Measurements from ENCODE around the gene OPHN1. TPM values are rescaled to one million over a fixed set of nuclear protein-coding genes. Genes with fewer than 3 reads are reported as not detected.
"Not testable (repeated sequence)": the region's sequence is repeated elsewhere in the genome, so short reads cannot be mapped to it uniquely, and the experiment has no call there.

OPHN1 gene
- total and polyA plus RNA-seq, 8 donors: 0.61 to 3.5 (median 2.2) TPM

- FAIRE-seq: no peak
- ATAC-seq: no peak
- intact Hi-C loops (cut with DNase I): no loop called here
- no peak for TF ChIP-seq CTCF (IDR thresholded peaks at IDR 0.05)
- Histone ChIP-seq H3K27ac (no peak overlapping the region), H3K4me3 (no peak overlapping the region), H3K27me3 (peaks cover 0 to 5% (median 0%) of the 10 kb centered on the region in 4 donors), H3K9me3 (no peaks in the 10 kb centered on the region), H3K36me3 (no peaks in the 10 kb centered on the region), H3K4me1 (no peaks in the 10 kb centered on the region)
- no peak for DNase-seq
Measured at GRCh38 chrX:68286980-68287379, 146.3 kb downstream of the OPHN1 start.

GRCh38 chrX:68286076-68286475 lies 147.2 kb downstream of the OPHN1 start:
- FAIRE-seq (no peak), DNase-seq (no peak), ATAC-seq (no peak)
- H3K27me3 ChIP-seq: peaks cover 0 to 5% (median 0%) of the 10 kb centered on the region in 4 donors
- no peak overlapping the region for H3K4me3 ChIP-seq
- no peaks in the 10 kb centered on the region for H3K4me1 ChIP-seq
- H3K36me3 ChIP-seq: no peaks in the 10 kb centered on the region
- H3K9me3 ChIP-seq: no peaks in the 10 kb centered on the region
- intact Hi-C loops (cut with DNase I): no loop called here
- no peak overlapping the region for H3K27ac ChIP-seq
- TF ChIP-seq CTCF (IDR thresholded peaks at IDR 0.05): no peak

GRCh38 chrX:68284281-68284904 lies 148.9 kb downstream of the OPHN1 start:
- H3K36me3 ChIP-seq: no peaks in the 10 kb centered on the region
- DNase-seq: no peak
- WGBS, 2 donors: 81 to 91% methylated on average over 2 of the region's 2 CpGs
- H3K27ac ChIP-seq: no peak overlapping the region
- intact Hi-C loops (cut with DNase I): no loop called here
- no peak for ATAC-seq
- peaks cover 0 to 5% (median 0%) of the 10 kb centered on the region in 4 donors for H3K27me3 ChIP-seq
- no peaks in the 10 kb centered on the region for H3K4me1 ChIP-seq
- H3K4me3 ChIP-seq: no peak overlapping the region
- H3K9me3 ChIP-seq: no peaks in the 10 kb centered on the region
- TF ChIP-seq CTCF (IDR thresholded peaks at IDR 0.05): no peak
- FAIRE-seq: no peak

- peaks cover 0 to 4% (median 0%) of the 10 kb centered on the region in 4 donors for H3K27me3 ChIP-seq
- ATAC-seq (no peak), DNase-seq (no peak), FAIRE-seq (no peak)
- H3K4me3 ChIP-seq: no peak overlapping the region
- WGBS, 2 donors: 37 to 70% methylated on average over 1 of the region's 1 CpG
- no peaks in the 10 kb centered on the region for H3K9me3 ChIP-seq
- H3K27ac ChIP-seq: no peak overlapping the region
- no peak for TF ChIP-seq CTCF (IDR thresholded peaks at IDR 0.05)
- H3K4me1 ChIP-seq: no peaks in the 10 kb centered on the region
- intact Hi-C loops (cut with DNase I): no loop called here
- no peaks in the 10 kb centered on the region for H3K36me3 ChIP-seq
Measured at GRCh38 chrX:68273887-68274286, 159.4 kb downstream of the OPHN1 start.

GRCh38 chrX:68264793-68265192 lies 168.5 kb downstream of the OPHN1 start:
- H3K4me1 ChIP-seq; H3K36me3 ChIP-seq; H3K9me3 ChIP-seq; ATAC-seq; H3K27me3 ChIP-seq; DNase-seq; FAIRE-seq; H3K27ac ChIP-seq; intact Hi-C loops (cut with DNase I); H3K4me3 ChIP-seq: not testable (repeated sequence)
- WGBS, 2 donors: 81 to 90% methylated on average over 9 of the region's 9 CpGs
